Mesodermal cell (in vitro differentiated cells): ENCODE results near the gene SGIP1.
A peak's percentile ranks its signal among the peaks of the same experiment; 100 is the strongest.

Experiments
- H3K27ac ChIP-seq: 2 replicates; pipeline ENCODE4 v1.7.0; 2013; ENCODE audit warnings: mild to moderate bottlenecking, low read depth, low read length, moderate library complexity; ENCODE audit not compliant: severe bottlenecking
- H3K36me3 ChIP-seq: 2 replicates; pipeline ENCODE4 v1.7.1; 2013; ENCODE audit warnings: mild to moderate bottlenecking, low read length, moderate library complexity; ENCODE audit not compliant: control insufficient read depth, insufficient read depth
- H3K4me1 ChIP-seq: one replicate; pipeline ENCODE4 v1.7.1; 2013; ENCODE audit warnings: mild to moderate bottlenecking, low read length; ENCODE audit not compliant: insufficient read depth, control insufficient read depth, poor library complexity, severe bottlenecking
- H3K4me3 ChIP-seq: 2 replicates; pipeline ENCODE4 v1.7.0; 2013; ENCODE audit warnings: low read length, control low read depth, mild to moderate bottlenecking; ENCODE audit not compliant: insufficient read depth, poor library complexity, severe bottlenecking; ENCODE audit errors: extremely low read depth
- H3K9me3 ChIP-seq: 2 replicates; pipeline ENCODE4 v1.7.1; 2013; ENCODE audit warnings: mild to moderate bottlenecking, low read length, moderate library complexity; ENCODE audit not compliant: control insufficient read depth
- WGBS, 2 experiments: methylation state at CpG; one replicate each; pipeline ENCODE4 v1.1.5; 2013; ENCODE audit warnings: missing lambda C conversion rate in 2 of 2; ENCODE audit not compliant: insufficient coverage in 2 of 2; 5-methylcytosine and 5-hydroxymethylcytosine counted together

SGIP1 gene

DNA sequence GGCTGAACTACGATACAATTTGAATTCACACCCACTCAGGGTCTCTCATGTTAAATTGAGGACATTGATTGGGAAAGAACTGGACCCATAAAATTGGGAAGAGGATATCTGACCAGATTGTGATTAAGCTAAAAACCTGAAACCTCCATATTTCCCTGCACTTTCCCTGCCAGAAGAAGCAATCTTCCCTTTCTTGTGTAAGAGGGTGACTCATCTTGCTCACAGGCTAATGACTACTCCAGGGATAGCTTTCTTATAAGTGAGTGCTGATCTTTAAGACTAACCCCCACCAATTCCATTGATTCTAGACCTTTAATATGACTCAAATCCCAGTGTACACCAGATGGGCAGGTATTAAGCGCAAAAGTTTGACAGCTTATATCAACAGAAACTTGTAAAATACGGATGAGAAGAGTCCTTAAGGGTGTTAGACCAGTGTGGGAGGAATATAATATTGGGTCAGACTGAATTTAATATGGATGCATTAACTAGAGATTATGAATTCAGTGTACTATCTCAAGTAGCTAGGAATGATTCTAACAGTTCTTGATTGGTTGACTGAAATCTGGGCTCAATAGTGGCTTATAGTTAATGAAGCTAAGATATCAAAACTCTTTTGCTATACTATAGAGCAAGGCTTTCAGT lies 12.1 kb upstream of the SGIP1 start:
- Histone ChIP-seq H3K36me3 (no peaks in the 10 kb centered on the region), H3K4me1 (peaks cover 4% of the 10 kb centered on the region), H3K9me3 (no peaks in the 10 kb centered on the region), H3K27ac (no peak overlapping the region), H3K4me3 (no peak overlapping the region)
- WGBS, 2 experiments = 67 to 93% methylated on average over 1 to 2 of the region's 3 CpGs

DNA sequence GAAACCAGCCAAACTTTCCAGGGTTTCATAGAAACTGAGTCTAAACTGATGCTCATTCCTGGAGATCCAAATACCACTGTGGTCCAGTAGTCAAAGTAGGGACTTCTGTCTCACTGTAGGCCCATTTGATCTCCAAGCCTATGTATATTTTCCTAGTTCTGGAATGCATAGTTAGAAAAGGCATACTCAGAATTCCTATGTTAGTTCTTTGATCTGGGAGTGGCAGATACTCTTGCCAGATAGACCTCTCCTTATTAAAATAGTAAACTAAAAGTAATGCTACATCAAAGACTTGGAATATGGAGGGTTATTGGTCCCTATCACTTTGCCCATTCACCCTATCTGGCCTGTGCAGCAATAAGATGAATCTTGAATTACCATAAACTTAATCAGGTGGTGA lies 10.4 kb upstream of the SGIP1 start:
- Histone ChIP-seq H3K4me1 (peaks cover 4% of the 10 kb centered on the region), H3K4me3 (no peak overlapping the region), H3K27ac (no peak overlapping the region), H3K36me3 (no peaks in the 10 kb centered on the region), H3K9me3 (no peaks in the 10 kb centered on the region)

DNA sequence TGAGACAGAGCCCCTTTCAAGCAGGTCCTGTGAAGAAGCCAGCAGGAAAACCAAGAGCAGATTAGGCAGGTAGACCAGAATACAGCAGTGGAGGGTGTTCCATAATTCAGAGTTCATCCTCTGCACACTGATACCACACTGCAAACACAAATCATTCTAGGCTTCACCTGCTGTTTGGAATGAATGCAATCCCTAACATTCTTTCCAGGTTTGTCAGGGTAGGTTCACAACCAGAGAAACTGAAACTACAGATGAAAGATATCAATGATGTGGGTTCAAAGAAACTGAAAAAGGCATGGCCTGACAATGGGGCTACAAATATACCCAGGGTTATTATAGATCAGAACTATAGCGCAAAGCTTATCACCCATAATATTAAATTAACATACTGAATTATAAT lies 8.9 kb upstream of the SGIP1 start:
- Histone ChIP-seq H3K9me3 (no peaks in the 10 kb centered on the region), H3K36me3 (no peaks in the 10 kb centered on the region), H3K4me3 (no peak overlapping the region), H3K4me1 (peaks cover 4% of the 10 kb centered on the region), H3K27ac (no peak overlapping the region)
- no CpG with 5 or more reads among the region's 1 CpG for WGBS, 2 experiments

- 83% methylated on average over 1 of the region's 1 CpG; no CpG with 5 or more reads in 1 of the 2 experiments for WGBS, 2 experiments
- no peak overlapping the region for H3K4me3 ChIP-seq
- H3K36me3 ChIP-seq = no peaks in the 10 kb centered on the region
- no peaks in the 10 kb centered on the region for H3K9me3 ChIP-seq
- peaks cover 4% of the 10 kb centered on the region for H3K4me1 ChIP-seq
- no peak overlapping the region for H3K27ac ChIP-seq
These were observed 7.9 kb upstream of the SGIP1 start for GRCh38 chr1:66526036-66526435.

- Histone ChIP-seq H3K9me3 (no peaks in the 10 kb centered on the region), H3K27ac (no peak overlapping the region), H3K4me1 (peaks cover 2% of the 10 kb centered on the region), H3K4me3 (no peak overlapping the region), H3K36me3 (no peaks in the 10 kb centered on the region)
- 95 to 100% methylated on average over 1 to 2 of the region's 2 CpGs for WGBS, 2 experiments
These were observed 7.0 kb upstream of the SGIP1 start for GRCh38 chr1:66526991-66527390.

GRCh38 chr1:66527686-66528085 lies 6.3 kb upstream of the SGIP1 start:
- Histone ChIP-seq H3K27ac (no peak overlapping the region), H3K36me3 (no peaks in the 10 kb centered on the region)
- WGBS, 2 experiments = 80% methylated on average over 1 of the region's 2 CpGs; no CpG with 5 or more reads in 1 of the 2 experiments

GRCh38 chr1:66528580-66528979 lies 5.4 kb upstream of the SGIP1 start:
- peaks cover 10% of the 10 kb centered on the region for H3K4me1 ChIP-seq
- no CpG with 5 or more reads among the region's 1 CpG for WGBS, 2 experiments

More at GRCh38 chr1:66527686-66528085, 6.3 kb upstream of the SGIP1 start:
- H3K9me3 ChIP-seq = no peaks in the 10 kb centered on the region
- peaks cover 2% of the 10 kb centered on the region for H3K4me1 ChIP-seq
- no peak overlapping the region for H3K4me3 ChIP-seq

GRCh38 chr1:66532214-66532613 lies 1.7 kb upstream of the SGIP1 start:
- no peak overlapping the region for H3K27ac ChIP-seq

More at GRCh38 chr1:66528580-66528979, 5.4 kb upstream of the SGIP1 start:
- Histone ChIP-seq H3K9me3 (no peaks in the 10 kb centered on the region), H3K27ac (no peak overlapping the region), H3K36me3 (no peaks in the 10 kb centered on the region), H3K4me3 (no peak overlapping the region)

DNA sequence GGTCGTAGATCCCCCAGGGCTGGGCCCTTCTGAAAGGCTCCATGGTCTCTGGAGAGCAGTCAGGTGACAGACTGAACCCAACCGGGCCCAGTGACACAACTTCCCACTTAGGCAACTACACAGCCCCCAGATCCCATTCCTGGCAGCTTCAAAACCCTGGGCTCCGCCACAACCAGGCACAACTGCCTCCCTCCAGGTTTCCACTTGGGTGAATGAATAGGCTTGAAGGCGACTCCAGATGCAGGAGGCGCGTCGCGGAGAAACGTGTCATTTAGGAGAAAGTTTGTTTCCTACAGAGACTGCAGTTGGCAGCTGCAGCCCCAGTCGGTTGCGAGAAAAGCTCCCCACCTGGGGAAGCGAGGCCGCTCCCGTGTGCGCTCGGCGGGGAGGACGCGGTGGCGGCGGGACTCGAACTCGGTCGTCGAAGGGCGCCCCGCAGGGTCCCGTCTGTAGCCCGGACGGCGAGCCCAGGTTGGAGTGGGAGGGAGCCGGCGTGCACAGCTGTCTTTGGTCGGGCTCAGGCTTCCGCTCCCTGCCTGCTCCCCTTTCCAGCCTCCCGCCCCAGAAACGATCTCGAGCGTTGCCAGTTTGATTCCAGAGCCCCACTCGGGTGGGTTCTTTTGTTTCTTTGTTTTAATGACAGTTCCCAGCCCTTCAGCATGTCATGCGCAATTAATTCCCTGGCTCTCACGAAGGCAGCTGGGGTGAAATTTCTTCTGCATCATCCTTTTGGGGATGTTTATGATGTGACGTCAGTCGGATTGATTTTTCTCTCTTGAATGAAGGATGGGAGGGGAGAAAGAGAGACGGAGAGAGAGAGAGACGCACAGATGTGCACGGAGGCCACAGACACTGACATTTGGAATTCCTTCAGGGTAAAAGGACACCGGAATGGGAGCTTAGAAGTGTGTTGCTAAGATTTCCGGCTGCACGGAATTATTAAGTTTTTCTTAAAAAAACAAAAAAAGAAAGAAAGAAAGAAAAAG lies 862 bp upstream of the SGIP1 start:
- H3K4me1 ChIP-seq = peaks cover 13% of the 10 kb centered on the region
- H3K27ac ChIP-seq = peak overlapping the region; percentile 68
- WGBS, 2 experiments = 11 to 18% methylated on average over 29 to 34 of the region's 50 CpGs
- H3K9me3 ChIP-seq = no peaks in the 10 kb centered on the region
- H3K4me3 ChIP-seq = peak overlapping the region; percentile 40
- no peaks in the 10 kb centered on the region for H3K36me3 ChIP-seq

More at GRCh38 chr1:66532214-66532613, 1.7 kb upstream of the SGIP1 start:
- no CpG with 5 or more reads among the region's 1 CpG for WGBS, 2 experiments
- Histone ChIP-seq H3K9me3 (no peaks in the 10 kb centered on the region), H3K4me3 (no peak overlapping the region), H3K4me1 (peaks cover 13% of the 10 kb centered on the region), H3K36me3 (no peaks in the 10 kb centered on the region)

GRCh38 chr1:66535061-66535460 lies 1.1 kb downstream of the SGIP1 start:
- peak overlapping the region; percentile 40 for H3K4me3 ChIP-seq
- H3K9me3 ChIP-seq = no peaks in the 10 kb centered on the region
- WGBS, 2 experiments = no CpG with 5 or more reads among the region's 2 CpGs
- H3K27ac ChIP-seq = no peak overlapping the region
- H3K4me1 ChIP-seq = peaks cover 26% of the 10 kb centered on the region
- H3K36me3 ChIP-seq = no peaks in the 10 kb centered on the region
